OCI-LY1 (cell line): Measurements from ENCODE around the gene PTPRT.

Experiments used
- EZH2 ChIP-seq: fragments of 200-600 bp; sonication (generic), shearing (Covaris generic); IDR thresholded peaks from 2 replicates; pipeline ENCODE4 v1.8.0; 2017; ENCODE audit warnings: borderline replicate concordance, mixed run types, mild to moderate bottlenecking, antibody characterized with exemption, low read length, moderate library complexity, mixed read lengths
- TF ChIP-seq, protein P1 (sequence below): fragments of 200-600 bp; sonication (generic), shearing (Covaris generic); IDR thresholded peaks from 2 replicates; pipeline ENCODE4 v1.5.1; 2017; ENCODE audit warnings: mild to moderate bottlenecking, antibody characterized with exemption, low read length, moderate library complexity, mixed read lengths

DNA sequence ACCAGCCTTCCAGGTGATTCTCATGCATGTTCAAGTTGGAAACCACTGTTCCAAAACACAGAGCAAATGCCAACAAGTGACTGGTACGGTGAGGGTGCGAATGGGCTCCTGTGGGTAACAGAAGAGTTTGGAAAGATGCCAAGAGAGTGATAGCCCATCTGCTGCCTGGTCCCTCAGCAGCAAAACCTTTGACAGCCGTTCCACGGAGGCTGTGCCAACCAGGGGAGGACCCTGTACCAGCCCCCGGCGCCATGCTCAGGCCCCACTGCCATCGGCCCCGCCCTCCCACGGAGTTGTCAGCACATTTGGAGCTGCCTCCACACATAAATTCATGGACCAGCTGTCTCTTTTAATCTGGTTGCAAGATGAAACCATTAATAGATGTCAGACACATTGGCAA, 4.4 kb upstream of the PTPRT start:
- TF ChIP-seq, protein P1, sequence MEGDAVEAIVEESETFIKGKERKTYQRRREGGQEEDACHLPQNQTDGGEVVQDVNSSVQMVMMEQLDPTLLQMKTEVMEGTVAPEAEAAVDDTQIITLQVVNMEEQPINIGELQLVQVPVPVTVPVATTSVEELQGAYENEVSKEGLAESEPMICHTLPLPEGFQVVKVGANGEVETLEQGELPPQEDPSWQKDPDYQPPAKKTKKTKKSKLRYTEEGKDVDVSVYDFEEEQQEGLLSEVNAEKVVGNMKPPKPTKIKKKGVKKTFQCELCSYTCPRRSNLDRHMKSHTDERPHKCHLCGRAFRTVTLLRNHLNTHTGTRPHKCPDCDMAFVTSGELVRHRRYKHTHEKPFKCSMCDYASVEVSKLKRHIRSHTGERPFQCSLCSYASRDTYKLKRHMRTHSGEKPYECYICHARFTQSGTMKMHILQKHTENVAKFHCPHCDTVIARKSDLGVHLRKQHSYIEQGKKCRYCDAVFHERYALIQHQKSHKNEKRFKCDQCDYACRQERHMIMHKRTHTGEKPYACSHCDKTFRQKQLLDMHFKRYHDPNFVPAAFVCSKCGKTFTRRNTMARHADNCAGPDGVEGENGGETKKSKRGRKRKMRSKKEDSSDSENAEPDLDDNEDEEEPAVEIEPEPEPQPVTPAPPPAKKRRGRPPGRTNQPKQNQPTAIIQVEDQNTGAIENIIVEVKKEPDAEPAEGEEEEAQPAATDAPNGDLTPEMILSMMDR: no peak
- no peak for TF ChIP-seq EZH2
